GM10248 (cell line): ENCODE data around the gene TTC33.
A peak's percentile ranks its signal among the peaks of the same experiment; 100 is the strongest.

Source experiments
- CTCF ChIA-PET: fragments of 300-600 bp; sonication (Branson Sonifier 250); formaldehyde crosslinking; extraction: SDS; loops from one replicate; lab custom pipeline; 2021; ENCODE audit warnings: antibody characterized with exemption; lab: Yijun Ruan, JAX
- POLR2A ChIA-PET: fragments of 350-650 bp; sonication (Branson Sonifier 250); formaldehyde crosslinking; extraction: SDS; loops from one replicate; lab custom pipeline; 2020; ENCODE audit warnings: antibody characterized with exemption; lab: Yijun Ruan, JAX
- DNase-seq: peaks from one replicate; pipeline ENCODE4 v3.0.0; 2012; ENCODE audit errors: extremely low spot score
- CTCF ChIP-seq: IDR thresholded peaks from 2 replicates; pipeline ENCODE4 v1.5.1; 2012; ENCODE audit warnings: mild to moderate bottlenecking, low read depth; ENCODE audit errors: extremely low read depth, missing control alignments, control extremely low read depth

TTC33 gene

DNA sequence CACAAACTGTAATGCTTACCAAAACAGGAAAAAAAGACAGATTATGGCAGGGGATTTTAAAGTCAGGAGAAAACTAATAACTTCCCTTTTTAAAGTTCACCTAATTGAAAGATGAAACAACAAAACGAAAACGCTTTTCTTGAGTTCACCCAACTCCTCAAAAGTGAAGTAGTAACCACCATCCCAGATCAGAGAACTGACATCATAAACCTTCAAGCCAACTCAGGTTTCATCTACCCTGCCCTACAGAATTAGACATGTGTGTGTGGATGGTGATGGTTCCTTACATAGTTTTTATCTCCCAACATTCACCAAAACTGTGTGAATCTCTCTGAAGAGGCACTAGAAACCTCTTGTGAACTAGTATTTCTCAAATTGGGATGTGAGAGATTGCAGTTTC lies 271.3 kb downstream of the TTC33 start:
- DNase-seq = peak; percentile 20
- POLR2A ChIA-PET = no interaction called here
- CTCF ChIA-PET = interaction anchor here (1.0 kb wide), 2 partner anchors 10 to 47 kb away, joined by 3 read pairs; no protein-coding TSS in a partner anchor
- no peak for TF ChIP-seq CTCF

DNA sequence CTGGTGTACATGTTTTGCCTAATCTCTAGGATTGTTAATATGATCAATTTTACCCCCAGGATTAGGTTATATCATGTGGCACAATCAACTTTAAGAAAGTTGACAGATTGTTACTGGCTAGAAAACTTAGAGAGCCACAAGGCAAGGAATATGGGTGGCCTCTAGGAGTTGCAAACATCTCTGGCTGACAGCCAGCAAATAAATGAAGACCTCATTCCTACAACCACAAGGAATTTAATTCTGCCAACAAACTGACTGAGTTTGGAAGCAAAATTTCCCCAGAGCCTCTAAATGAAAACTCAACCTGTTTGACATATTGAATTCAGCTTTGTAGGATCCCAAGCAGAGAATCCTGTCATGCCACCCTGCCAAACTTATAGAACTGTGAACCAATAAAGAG lies 272.4 kb downstream of the TTC33 start:
- POLR2A ChIA-PET = no interaction called here
- CTCF ChIA-PET = no interaction called here
- TF ChIP-seq CTCF = no peak
- DNase-seq = no peak

- no peak for TF ChIP-seq CTCF
- ChIA-PET CTCF (interaction anchor here (1.1 to 1.3 kb wide), 2 partner anchors 11 to 18 kb away, joined by 3 to 5 read pairs; no protein-coding TSS in a partner anchor), POLR2A (no interaction called here)
- no peak for DNase-seq
These were observed 274.5 kb downstream of the TTC33 start for GRCh38 chr5:40481241-40481640.

DNA sequence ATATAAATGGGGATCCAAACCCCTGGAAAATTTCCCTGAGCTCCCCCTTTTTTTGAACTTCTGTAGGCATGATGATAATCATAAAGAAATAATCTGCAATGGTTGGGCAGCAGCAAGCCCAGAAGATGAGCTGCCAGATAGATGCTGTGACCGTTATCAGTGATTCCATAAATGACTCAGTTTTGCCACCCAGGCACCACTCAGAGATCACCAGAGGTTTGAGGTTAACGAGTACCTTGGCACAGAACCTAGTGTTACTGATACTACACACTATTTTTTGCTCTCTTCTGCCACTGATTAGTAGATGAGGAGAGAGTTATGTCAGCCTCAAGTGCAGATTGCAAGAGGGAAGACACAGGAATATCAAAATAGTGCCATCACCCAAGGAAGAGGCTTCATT lies 275.4 kb downstream of the TTC33 start:
- ChIA-PET CTCF (interaction anchor here (1.1 to 1.3 kb wide), 2 partner anchors 12 to 19 kb away, joined by 3 to 5 read pairs; no protein-coding TSS in a partner anchor), POLR2A (no interaction called here)
- TF ChIP-seq CTCF = no peak
- DNase-seq = no peak

DNA sequence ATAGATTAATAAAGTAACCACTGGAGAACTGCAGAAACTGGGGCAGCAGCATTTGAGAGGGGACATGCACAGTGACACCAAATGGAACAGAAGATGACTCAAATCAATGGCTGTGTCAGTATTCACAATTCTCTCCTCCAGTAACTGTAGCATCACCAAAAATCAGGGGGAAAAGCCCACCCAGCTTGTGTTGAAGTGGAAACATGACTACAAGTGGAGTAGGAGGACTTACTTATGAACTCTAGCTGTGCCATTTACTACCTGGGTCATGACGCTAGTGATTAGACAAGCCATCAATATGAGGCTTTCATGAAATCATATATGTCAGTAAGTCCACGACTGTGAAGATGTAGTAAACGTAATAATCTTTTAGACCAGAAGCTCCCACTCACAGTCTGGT lies 275.8 kb downstream of the TTC33 start:
- no peak for DNase-seq
- POLR2A ChIA-PET = no interaction called here
- TF ChIP-seq CTCF = no peak
- CTCF ChIA-PET = interaction anchor here (1.3 kb wide), 1 partner anchor 13 kb away, joined by 5 read pairs; no protein-coding TSS in a partner anchor

GRCh38 chr5:40478766-40479165 lies 277.0 kb downstream of the TTC33 start:
- ChIA-PET POLR2A (no interaction called here), CTCF (interaction anchor here (2.0 kb wide), 1 partner anchor 14 kb away, joined by 5 read pairs; no protein-coding TSS in a partner anchor)
- DNase-seq = no peak
- no peak for TF ChIP-seq CTCF
